ENCODE data around the gene CUX1.
A peak's percentile ranks its signal among the peaks of the same experiment; 100 is the strongest.

CUX1 gene

GRCh38 chr7:101898106-101898505 is 80.7 kb downstream of the CUX1 start:
- DNase-seq, result no peak

GRCh38 chr7:101899616-101900015 is 82.2 kb downstream of the CUX1 start:
- no peak for DNase-seq

- DNase-seq, result peak; percentile 91 to 95
Measured at GRCh38 chr7:101900103-101900502, 82.7 kb downstream of the CUX1 start.

- DNase-seq, result no peak
Measured at GRCh38 chr7:101901661-101902491, 84.5 kb downstream of the CUX1 start.

GRCh38 chr7:101902680-101903514 is 85.5 kb downstream of the CUX1 start:
- DNase-seq, result no peak

GRCh38 chr7:101903515-101903868 is 86.1 kb downstream of the CUX1 start:
- peak in 1 of 2 experiments; percentile 34 for DNase-seq

- no peak for DNase-seq
Measured at GRCh38 chr7:101904019-101904418, 86.6 kb downstream of the CUX1 start.

- peak; percentile 26 to 80 for DNase-seq
Measured at GRCh38 chr7:101905203-101905865, 87.9 kb downstream of the CUX1 start.

GRCh38 chr7:101906291-101907240 is 89.1 kb downstream of the CUX1 start:
- DNase-seq, result no peak

- no peak for DNase-seq
Measured at GRCh38 chr7:101910991-101911799, 93.8 kb downstream of the CUX1 start.

- DNase-seq, result no peak
Measured at GRCh38 chr7:101911800-101912715, 94.6 kb downstream of the CUX1 start.

GRCh38 chr7:101912716-101913110 is 95.3 kb downstream of the CUX1 start:
- DNase-seq, result no peak

- DNase-seq, result no peak
Measured at GRCh38 chr7:101913247-101913721, 95.9 kb downstream of the CUX1 start.

- DNase-seq, result peak in 1 of 2 experiments; percentile 53
Measured at GRCh38 chr7:101913851-101914250, 96.4 kb downstream of the CUX1 start.

- DNase-seq, result peak; percentile 65 to 90
Measured at GRCh38 chr7:101915000-101915399, 97.6 kb downstream of the CUX1 start.

- no peak for DNase-seq
Measured at GRCh38 chr7:101916041-101916800, 98.8 kb downstream of the CUX1 start.

GRCh38 chr7:101916876-101917275 is 99.5 kb downstream of the CUX1 start:
- no peak for DNase-seq

- no peak for DNase-seq
Measured at GRCh38 chr7:101917566-101917965, 100.1 kb downstream of the CUX1 start.

GRCh38 chr7:101918426-101918825 is 101.0 kb downstream of the CUX1 start:
- DNase-seq, result no peak
